NB4 (cell line): Measurements from ENCODE around the gene KRT8.

Source experiments
- CTCF ChIP-seq: IDR thresholded peaks from one replicate; pipeline ENCODE4 v1.5.1; 2012; ENCODE audit warnings: low read depth, low read length
- POLR2A ChIP-seq: IDR thresholded peaks from 2 replicates; pipeline ENCODE4 v1.6.1; 2011; ENCODE audit warnings: mild to moderate bottlenecking; ENCODE audit not compliant: insufficient read length; ENCODE audit errors: extremely low read depth

DNA sequence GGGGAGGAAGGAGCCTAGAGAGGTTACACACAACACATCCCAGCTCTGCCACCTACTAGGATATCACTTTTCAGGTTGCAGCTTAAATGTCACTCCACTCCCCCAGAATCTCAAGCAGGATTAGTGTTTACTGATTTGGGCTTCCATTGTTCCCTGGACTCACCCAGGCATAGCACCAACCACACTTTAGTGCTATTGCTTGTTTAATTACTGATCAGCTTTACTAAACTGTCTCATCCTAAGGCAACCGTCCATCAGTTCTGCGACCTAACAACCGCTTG is 38.0 kb upstream of the KRT8 start:
- no peak for TF ChIP-seq CTCF
- no peak for TF ChIP-seq POLR2A
